Activated B cell treated with CpG ODN at 0.5 μM for 24 hours (primary cell): ENCODE results near the gene NTS. TPM values are rescaled to one million over a fixed set of nuclear protein-coding genes. Genes with fewer than 3 reads are reported as not detected.

ENCODE experiments used
- ATAC-seq: fragments of 200-7000 bp; cut with Tn5 transposase; one replicate; pipeline ENCODE4 v1.10.0; 2021; ENCODE audit warnings: low read depth, mild to moderate bottlenecking, moderate library complexity
- CTCF ChIA-PET: fragments of 350-600 bp; sonication (Branson Sonifier 250); formaldehyde crosslinking; loops from one replicate; lab custom pipeline; 2021; ENCODE audit warnings: antibody characterized with exemption; lab: Charles Lee
- POLR2A ChIA-PET: fragments of 350-600 bp; sonication (Branson Sonifier 250); formaldehyde crosslinking; loops from one replicate; lab custom pipeline; 2021; ENCODE audit warnings: antibody characterized with exemption; lab: Charles Lee
- DNase-seq: peaks from one replicate; pipeline ENCODE4 v3.0.0; 2022
- H3K27ac Mint-ChIP-seq: one replicate; pipeline ENCODE4 v1.8.0; 2020; ENCODE audit warnings: mixed read lengths
- H3K27me3 Mint-ChIP-seq: one replicate; pipeline ENCODE4 v1.8.0; 2021; ENCODE audit warnings: mixed read lengths
- H3K36me3 Mint-ChIP-seq: one replicate; pipeline ENCODE4 v1.8.0; 2021; ENCODE audit warnings: low read depth, mixed read lengths
- H3K4me1 Mint-ChIP-seq: one replicate; pipeline ENCODE4 v1.8.0; 2021; ENCODE audit warnings: mixed read lengths
- H3K4me3 Mint-ChIP-seq: one replicate; pipeline ENCODE4 v1.8.0; 2020; ENCODE audit warnings: mild to moderate bottlenecking, mixed read lengths
- H3K9me3 Mint-ChIP-seq: one replicate; pipeline ENCODE4 v1.8.0; 2020; ENCODE audit warnings: mixed read lengths
- intact Hi-C: fragments of 100-400 bp; cut with micrococcal nuclease; formaldehyde crosslinking; loops from one replicate; pipeline ENCODE4 v1.15.1; 2024
- total RNA-seq: library from RNA; stranded (reverse); gene quantifications from 2 replicates; pipeline ENCODE4 v1.2.3, GENCODE V29; 2022
- TF ChIP-seq, protein P1 (sequence below): fragments of 200-600 bp; IDR thresholded peaks from one replicate; pipeline ENCODE4 v1.8.0; 2022; ENCODE audit warnings: antibody characterized with exemption, mild to moderate bottlenecking

The NTS gene
- total RNA-seq, 1 donor from 2014 or later = not detected

DNA sequence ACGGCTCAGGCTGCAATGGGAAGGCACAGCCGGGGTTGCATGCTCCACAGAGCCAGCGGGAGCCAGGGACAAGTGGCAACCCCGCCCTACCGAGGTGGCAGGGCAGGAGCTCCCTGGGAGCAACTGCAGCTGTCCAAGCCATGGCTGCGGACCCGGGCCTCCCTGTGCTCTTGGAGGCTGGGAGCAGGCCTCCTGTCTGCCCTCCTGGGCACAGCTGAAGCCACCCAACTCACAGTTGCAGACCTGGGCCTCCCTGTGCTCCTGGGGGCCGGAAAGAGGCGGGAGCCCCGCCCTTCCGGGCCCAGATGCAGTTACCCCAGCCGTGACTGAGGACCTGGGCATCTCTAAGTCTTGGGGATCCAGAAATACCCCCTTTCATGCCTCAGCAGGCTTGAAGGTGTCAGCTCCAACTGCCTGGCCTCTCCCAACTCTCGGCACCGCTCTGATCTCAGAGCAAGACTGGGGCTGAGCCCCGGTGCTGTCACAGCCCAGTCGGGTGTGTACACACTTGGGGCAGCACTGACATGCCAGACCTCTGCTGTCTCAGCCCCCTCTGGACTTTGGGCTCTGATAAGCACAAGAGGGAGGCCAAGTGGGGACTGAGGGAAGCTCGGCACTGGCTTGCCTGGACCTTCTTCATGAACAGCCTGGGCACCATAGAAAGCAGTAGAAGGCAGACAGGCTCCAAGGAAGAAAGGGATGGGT, 30.3 kb upstream of the NTS start:
- Mint-ChIP-seq H3K27ac (no peak overlapping the region), H3K4me1 (no peaks in the 10 kb centered on the region), H3K4me3 (no peak overlapping the region), H3K36me3 (no peaks in the 10 kb centered on the region), H3K27me3 (no peaks in the 10 kb centered on the region), H3K9me3 (no peaks in the 10 kb centered on the region)
- DNase-seq = no peak
- no peak for ATAC-seq
- ChIA-PET CTCF (no interaction called here), POLR2A (no interaction called here)
- TF ChIP-seq, protein P1, sequence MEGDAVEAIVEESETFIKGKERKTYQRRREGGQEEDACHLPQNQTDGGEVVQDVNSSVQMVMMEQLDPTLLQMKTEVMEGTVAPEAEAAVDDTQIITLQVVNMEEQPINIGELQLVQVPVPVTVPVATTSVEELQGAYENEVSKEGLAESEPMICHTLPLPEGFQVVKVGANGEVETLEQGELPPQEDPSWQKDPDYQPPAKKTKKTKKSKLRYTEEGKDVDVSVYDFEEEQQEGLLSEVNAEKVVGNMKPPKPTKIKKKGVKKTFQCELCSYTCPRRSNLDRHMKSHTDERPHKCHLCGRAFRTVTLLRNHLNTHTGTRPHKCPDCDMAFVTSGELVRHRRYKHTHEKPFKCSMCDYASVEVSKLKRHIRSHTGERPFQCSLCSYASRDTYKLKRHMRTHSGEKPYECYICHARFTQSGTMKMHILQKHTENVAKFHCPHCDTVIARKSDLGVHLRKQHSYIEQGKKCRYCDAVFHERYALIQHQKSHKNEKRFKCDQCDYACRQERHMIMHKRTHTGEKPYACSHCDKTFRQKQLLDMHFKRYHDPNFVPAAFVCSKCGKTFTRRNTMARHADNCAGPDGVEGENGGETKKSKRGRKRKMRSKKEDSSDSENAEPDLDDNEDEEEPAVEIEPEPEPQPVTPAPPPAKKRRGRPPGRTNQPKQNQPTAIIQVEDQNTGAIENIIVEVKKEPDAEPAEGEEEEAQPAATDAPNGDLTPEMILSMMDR = no peak
- intact Hi-C loops = no loop called here

DNA sequence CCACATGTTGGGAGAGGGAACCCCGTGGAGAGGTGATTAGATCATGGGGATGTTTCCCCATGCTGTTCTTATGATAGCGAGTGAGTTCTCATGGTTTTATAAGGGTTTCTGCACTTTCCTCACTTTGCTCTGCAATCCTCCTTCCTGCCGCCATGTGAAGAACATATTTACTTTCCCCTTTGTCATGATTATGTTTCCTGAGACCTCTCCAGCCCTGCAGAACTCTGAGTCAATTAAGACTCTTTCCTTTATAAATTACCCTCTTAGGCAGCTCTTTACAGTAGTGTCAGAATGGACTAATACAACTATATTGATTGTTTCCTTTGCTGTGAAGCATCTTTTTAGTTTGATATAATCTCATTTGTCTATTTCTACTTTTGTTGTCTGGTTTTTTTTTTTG, 24.8 kb upstream of the NTS start:
- TF ChIP-seq, protein P1 = no peak
- no peaks in the 10 kb centered on the region for H3K9me3 Mint-ChIP-seq
- CTCF ChIA-PET = no interaction called here

DNA sequence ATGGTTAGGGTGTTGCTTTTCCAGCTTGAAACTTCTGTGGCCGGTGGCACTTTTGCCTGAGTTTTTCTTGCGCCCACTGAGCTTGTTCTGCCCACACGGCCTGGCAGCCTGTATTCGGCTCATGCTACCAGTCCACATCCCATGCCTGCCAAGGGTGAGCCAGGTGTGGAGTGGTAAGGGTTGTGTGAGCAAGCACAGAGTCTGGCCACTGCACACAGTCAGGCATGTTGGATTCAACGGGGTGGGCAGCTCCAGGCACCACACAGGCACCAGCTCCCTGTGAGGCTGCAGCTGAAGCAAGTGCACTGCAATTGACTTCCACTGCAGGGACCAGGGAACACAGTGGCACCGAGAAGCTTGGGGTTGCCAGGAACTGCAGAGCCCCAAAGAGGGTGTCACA, 18.8 kb upstream of the NTS start:
- H3K36me3 Mint-ChIP-seq = no peaks in the 10 kb centered on the region
- TF ChIP-seq, protein P1 = no peak
- intact Hi-C loops = no loop called here
- H3K27me3 Mint-ChIP-seq = no peaks in the 10 kb centered on the region
- no peak overlapping the region for H3K27ac Mint-ChIP-seq
- ATAC-seq = no peak
- no peak for DNase-seq
- H3K4me3 Mint-ChIP-seq = no peak overlapping the region
- POLR2A ChIA-PET = no interaction called here
- H3K4me1 Mint-ChIP-seq = no peaks in the 10 kb centered on the region
- no peaks in the 10 kb centered on the region for H3K9me3 Mint-ChIP-seq
- CTCF ChIA-PET = no interaction called here

More for the DNA sequence above, 24.8 kb upstream of the NTS start:
- ATAC-seq (no peak), DNase-seq (no peak)
- POLR2A ChIA-PET = no interaction called here
- Mint-ChIP-seq H3K27ac (no peak overlapping the region), H3K36me3 (no peaks in the 10 kb centered on the region), H3K4me3 (no peak overlapping the region), H3K27me3 (no peaks in the 10 kb centered on the region), H3K4me1 (no peaks in the 10 kb centered on the region)
- intact Hi-C loops = no loop called here

DNA sequence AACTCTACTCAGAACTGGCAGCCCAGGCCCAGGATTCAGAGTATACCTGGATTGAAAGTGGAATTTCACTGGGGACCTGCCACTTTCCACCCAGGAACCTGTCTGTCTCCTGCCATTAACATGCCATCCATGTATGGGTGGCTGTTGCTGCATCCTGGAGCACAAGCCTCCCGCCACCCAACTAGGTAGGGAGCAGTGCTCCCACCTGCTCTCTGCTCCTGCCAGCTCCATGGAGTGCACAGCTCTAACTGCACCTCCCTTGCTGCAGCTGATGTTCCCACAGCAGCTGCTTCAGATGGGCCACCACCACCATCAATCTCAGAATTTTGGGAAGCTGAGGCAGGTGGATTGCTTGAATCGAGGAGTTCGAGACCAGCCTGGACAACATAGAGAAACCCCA, 17.1 kb upstream of the NTS start:
- no peak overlapping the region for H3K4me3 Mint-ChIP-seq
- ChIA-PET CTCF (no interaction called here), POLR2A (no interaction called here)
- no peaks in the 10 kb centered on the region for H3K27me3 Mint-ChIP-seq
- TF ChIP-seq, protein P1 = no peak
- no peaks in the 10 kb centered on the region for H3K4me1 Mint-ChIP-seq
- DNase-seq (no peak), ATAC-seq (no peak)
- H3K9me3 Mint-ChIP-seq = no peaks in the 10 kb centered on the region
- H3K36me3 Mint-ChIP-seq = no peaks in the 10 kb centered on the region
- H3K27ac Mint-ChIP-seq = no peak overlapping the region
- intact Hi-C loops = no loop called here

DNA sequence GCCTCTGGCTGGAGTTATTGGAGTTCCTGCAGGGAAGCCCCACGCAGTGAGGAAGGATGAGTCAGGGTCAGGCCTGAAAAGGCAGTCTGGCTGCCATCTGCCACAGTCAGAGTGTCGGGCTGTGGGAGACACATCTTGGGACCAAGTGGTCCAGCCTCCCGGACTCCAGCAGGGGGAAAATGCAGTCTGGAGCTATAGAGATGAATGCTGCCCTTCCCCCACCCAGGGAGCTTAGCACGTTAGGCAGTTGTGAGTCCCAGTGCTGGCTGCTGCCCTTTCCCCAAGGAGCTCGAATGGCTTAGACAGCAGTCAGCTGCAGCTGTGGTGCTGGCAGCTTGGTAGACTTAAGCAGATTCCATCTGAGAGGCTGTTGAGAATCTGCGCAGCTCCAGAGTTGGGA, 8.2 kb upstream of the NTS start:
- TF ChIP-seq, protein P1 = no peak
- ATAC-seq = no peak
- Mint-ChIP-seq H3K27me3 (no peaks in the 10 kb centered on the region), H3K36me3 (no peaks in the 10 kb centered on the region), H3K9me3 (no peaks in the 10 kb centered on the region), H3K4me3 (no peak overlapping the region), H3K27ac (no peak overlapping the region), H3K4me1 (no peaks in the 10 kb centered on the region)
- intact Hi-C loops = no loop called here
- DNase-seq = no peak
- POLR2A ChIA-PET = no interaction called here
- CTCF ChIA-PET = interaction anchor here (0.6 kb wide), 1 partner anchor 216 kb away, joined by 3 read pairs; no protein-coding TSS in a partner anchor
